Activated CD8-positive, alpha-beta T cell treated with anti-CD3 and anti-CD28 coated beads for 36 hours (primary cell): ENCODE data around the gene KCNH2. TPM values are rescaled to one million over a fixed set of nuclear protein-coding genes. Genes with fewer than 3 reads are reported as not detected.

ENCODE experiments used
- ATAC-seq: fragments of 200-7000 bp; cut with Tn5 transposase; one replicate; pipeline ENCODE4 v1.10.0; 2021; ENCODE audit warnings: mild to moderate bottlenecking, moderate library complexity
- CTCF ChIA-PET: fragments of 350-600 bp; sonication (Branson Sonifier 250); formaldehyde crosslinking; loops from one replicate; lab custom pipeline; 2021; ENCODE audit warnings: antibody characterized with exemption; lab: Charles Lee
- POLR2A ChIA-PET: fragments of 350-600 bp; sonication (Branson Sonifier 250); formaldehyde crosslinking; loops from one replicate; lab custom pipeline; 2021; ENCODE audit warnings: antibody characterized with exemption; lab: Charles Lee
- DNase-seq: peaks from one replicate; pipeline ENCODE4 v3.0.0-alpha.2; 2020
- H3K27ac Mint-ChIP-seq: one replicate; pipeline ENCODE4 v1.8.0; 2021; ENCODE audit warnings: mild to moderate bottlenecking, mixed read lengths
- H3K27me3 Mint-ChIP-seq: one replicate; pipeline ENCODE4 v1.8.0; 2021; ENCODE audit warnings: mixed read lengths
- H3K36me3 Mint-ChIP-seq: one replicate; pipeline ENCODE4 v1.8.0; 2021; ENCODE audit warnings: low read depth, mixed read lengths
- H3K4me1 Mint-ChIP-seq: one replicate; pipeline ENCODE4 v1.8.0; 2021; ENCODE audit warnings: low read depth, mixed read lengths
- H3K4me3 Mint-ChIP-seq: one replicate; pipeline ENCODE4 v1.8.0; 2021; ENCODE audit warnings: mild to moderate bottlenecking, moderate library complexity, mixed read lengths
- H3K9me3 Mint-ChIP-seq: one replicate; pipeline ENCODE4 v1.8.0; 2021; ENCODE audit warnings: mixed read lengths
- CTCF ChIP-seq: fragments of 200-600 bp; IDR thresholded peaks from one replicate; pipeline ENCODE4 v1.8.0; 2022; ENCODE audit warnings: antibody characterized with exemption, mild to moderate bottlenecking
- intact Hi-C: fragments of 100-400 bp; cut with micrococcal nuclease; formaldehyde crosslinking; loops from one replicate; pipeline ENCODE4 v1.10.0; 2022
- total RNA-seq, 2 experiments: library from RNA; stranded (reverse); gene quantifications; one replicate each; pipeline ENCODE4 v1.2.3, GENCODE V29; 2021

The KCNH2 gene
- total RNA-seq, 2 experiments from 2014 or later = 0.23 to 0.29 TPM

DNA sequence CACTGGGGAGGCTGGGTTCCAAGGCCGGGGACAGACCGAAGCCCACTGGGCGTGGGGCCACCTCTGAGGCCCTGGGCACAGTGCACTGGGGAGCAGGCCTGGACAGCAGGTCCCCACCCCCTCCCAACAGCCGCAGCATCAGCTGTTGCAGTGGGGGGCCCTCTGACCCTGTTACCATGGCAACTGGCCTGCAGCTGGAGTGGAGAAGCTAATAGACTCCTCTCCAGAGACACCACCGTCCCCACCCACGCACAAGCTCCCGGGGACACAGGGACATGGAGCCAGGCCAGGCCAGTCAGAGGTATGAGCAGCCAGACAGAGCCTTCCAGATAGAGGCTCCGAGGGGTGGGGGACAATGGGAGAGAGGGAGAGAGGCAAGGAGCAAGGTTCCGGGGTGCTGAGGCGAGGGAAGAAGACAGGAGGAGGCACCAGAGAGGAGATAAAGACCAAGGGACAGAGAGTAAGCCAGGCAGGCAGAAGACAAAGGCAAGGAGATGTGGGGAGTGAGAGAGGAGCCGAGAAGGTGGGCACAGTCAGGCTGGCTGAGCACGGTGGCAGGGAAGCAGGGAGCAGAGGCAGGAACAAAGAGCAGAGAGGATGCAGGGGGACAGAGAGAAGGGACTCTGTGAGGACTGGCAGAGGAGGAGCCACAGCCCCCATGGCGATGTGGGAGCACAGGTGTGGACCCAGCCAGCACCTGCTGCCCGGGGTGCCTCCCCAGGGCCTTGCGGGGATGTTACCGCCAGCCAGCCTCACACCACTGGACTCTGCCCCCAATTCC is 6.7 kb downstream of the KCNH2 start:
- no peaks in the 10 kb centered on the region for H3K9me3 Mint-ChIP-seq
- no peak overlapping the region for H3K4me3 Mint-ChIP-seq
- CTCF ChIA-PET = interaction anchor here (0.9 to 1.1 kb wide), 3 partner anchors 9 to 47 kb away, joined by 3 to 5 read pairs (median 3); no protein-coding TSS in a partner anchor
- H3K36me3 Mint-ChIP-seq = no peaks in the 10 kb centered on the region
- DNase-seq = no peak
- no peak overlapping the region for H3K27ac Mint-ChIP-seq
- no peak for TF ChIP-seq CTCF
- POLR2A ChIA-PET = no interaction called here
- no peak for ATAC-seq
- H3K4me1 Mint-ChIP-seq = peaks cover 14% of the 10 kb centered on the region
- peaks cover 5% of the 10 kb centered on the region for H3K27me3 Mint-ChIP-seq
- intact Hi-C loops = no loop called here

GRCh38 chr7:150970424-150970823 is 7.7 kb downstream of the KCNH2 start:
- ATAC-seq = no peak
- peaks cover 12% of the 10 kb centered on the region for H3K4me1 Mint-ChIP-seq
- no peak overlapping the region for H3K27ac Mint-ChIP-seq
- no peak for TF ChIP-seq CTCF
- no peaks in the 10 kb centered on the region for H3K36me3 Mint-ChIP-seq
- POLR2A ChIA-PET = interaction anchor here (0.8 kb wide), 1 partner anchor 15 kb away, joined by 3 read pairs; no protein-coding TSS in a partner anchor
- H3K9me3 Mint-ChIP-seq = no peaks in the 10 kb centered on the region
- H3K27me3 Mint-ChIP-seq = no peaks in the 10 kb centered on the region
- no peak for DNase-seq
- H3K4me3 Mint-ChIP-seq = no peak overlapping the region
- CTCF ChIA-PET = interaction anchor here (0.7 to 2.1 kb wide), 3 partner anchors 15 to 72 kb away, joined by 3 to 17 read pairs (median 4); no protein-coding TSS in a partner anchor
- intact Hi-C loops = no loop called here

GRCh38 chr7:150969475-150969874 is 8.6 kb downstream of the KCNH2 start:
- Mint-ChIP-seq H3K36me3 (no peaks in the 10 kb centered on the region), H3K4me3 (no peak overlapping the region), H3K4me1 (peaks cover 7% of the 10 kb centered on the region), H3K27me3 (no peaks in the 10 kb centered on the region), H3K27ac (no peak overlapping the region), H3K9me3 (no peaks in the 10 kb centered on the region)
- CTCF ChIA-PET = interaction anchor here (0.6 to 2.1 kb wide), 6 partner anchors 16 to 71 kb away, joined by 3 to 17 read pairs (median 4); no protein-coding TSS in a partner anchor
- DNase-seq (no peak), ATAC-seq (no peak)
- no peak for TF ChIP-seq CTCF
- intact Hi-C loops = no loop called here
- POLR2A ChIA-PET = no interaction called here

GRCh38 chr7:150968734-150969372 is 9.3 kb downstream of the KCNH2 start:
- Mint-ChIP-seq H3K4me1 (peaks cover 3% of the 10 kb centered on the region), H3K36me3 (no peaks in the 10 kb centered on the region), H3K27ac (no peak overlapping the region), H3K9me3 (no peaks in the 10 kb centered on the region), H3K4me3 (no peak overlapping the region), H3K27me3 (no peaks in the 10 kb centered on the region)
- ChIA-PET CTCF (interaction anchor here (0.6 to 2.1 kb wide), 6 partner anchors 16 to 71 kb away, joined by 3 to 17 read pairs (median 4); no protein-coding TSS in a partner anchor), POLR2A (no interaction called here)
- ATAC-seq (no peak), DNase-seq (no peak)
- intact Hi-C loops = no loop called here
- no peak for TF ChIP-seq CTCF
